Measurements from ENCODE around the gene EIF3CL. TPM values are rescaled to one million over a fixed set of nuclear protein-coding genes. Genes with fewer than 3 reads are reported as not detected.
"Not testable (repeated sequence)": the region's sequence is repeated elsewhere in the genome, so short reads cannot be mapped to it uniquely, and the experiment has no call there.

EIF3CL gene
- total RNA-seq, 2 donors from 2014 or later, result 72.4 to 107 TPM

DNA sequence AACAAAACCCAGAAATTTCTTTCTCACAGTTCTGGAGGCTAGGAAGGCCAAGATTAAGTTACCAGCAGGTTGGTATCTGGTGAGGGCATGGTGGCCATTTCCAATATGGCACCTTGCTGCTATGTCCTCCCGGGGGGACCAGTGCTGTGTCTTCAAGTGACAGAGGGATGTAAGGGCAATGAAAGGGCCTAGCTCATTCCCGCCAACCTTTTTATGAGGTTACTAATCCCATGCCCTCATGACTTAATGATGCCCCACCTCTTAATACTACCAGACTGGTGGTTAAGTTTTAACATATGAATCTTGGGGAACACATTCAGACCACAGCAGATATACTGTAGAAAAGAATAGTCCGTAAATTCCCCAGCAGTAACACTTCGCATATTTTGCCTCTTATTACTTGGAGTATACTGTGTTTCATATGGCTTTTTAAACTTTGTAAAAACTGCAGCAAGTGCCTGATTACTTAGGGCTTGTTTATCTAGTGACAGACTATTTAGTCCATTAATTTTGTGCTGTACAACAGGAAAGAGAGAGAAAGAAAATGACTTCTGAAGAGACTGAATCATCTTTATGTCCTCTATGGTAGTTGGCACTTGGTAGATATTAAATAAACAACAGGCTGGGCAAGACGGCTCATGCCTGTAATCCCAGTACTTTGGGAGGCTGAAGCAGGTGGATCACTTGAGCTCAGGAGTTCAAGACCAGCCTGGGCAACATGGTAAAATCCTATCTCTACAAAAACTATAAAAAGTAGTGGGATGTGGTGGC lies 66.5 kb downstream of the EIF3CL start:
- H3K36me3 ChIP-seq; ATAC-seq (ENCODE audit: insufficient number of reproducible peaks, low FRiP score, low read depth): not testable (repeated sequence)

DNA sequence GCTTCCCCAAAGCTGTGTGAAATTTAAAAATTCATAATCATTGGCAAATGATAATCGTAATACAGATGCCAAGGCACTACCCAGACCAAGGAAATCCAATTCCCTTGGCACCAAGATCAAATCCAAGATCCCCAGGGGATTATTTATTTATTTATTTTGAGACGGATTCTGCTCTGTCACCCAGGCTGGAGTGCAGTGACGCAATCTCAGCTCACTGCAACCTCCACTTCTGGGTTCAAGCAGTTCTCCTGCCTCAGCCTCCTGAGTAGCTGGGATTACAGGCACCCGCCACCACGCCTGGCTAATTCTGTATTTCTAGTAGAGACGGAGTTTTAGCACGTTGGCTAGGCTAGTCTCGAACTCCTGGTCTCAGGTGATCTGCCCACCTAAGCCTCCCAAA lies 68.0 kb downstream of the EIF3CL start:
- not testable (repeated sequence) for H3K4me3 ChIP-seq; H3K36me3 ChIP-seq; H3K9me3 ChIP-seq; H3K27me3 ChIP-seq (replicated peaks; ENCODE audit: insufficient read depth); DNase-seq (ENCODE audit: low spot score); H3K27ac ChIP-seq; H3K4me1 ChIP-seq (ENCODE audit: control insufficient read depth in 1 of 2, low read depth in 2 of 2); ATAC-seq (ENCODE audit: insufficient number of reproducible peaks, low FRiP score, low read depth)

More for the DNA sequence above, 66.5 kb downstream of the EIF3CL start:
- not testable (repeated sequence) for H3K4me3 ChIP-seq; DNase-seq (ENCODE audit: low spot score); H3K27me3 ChIP-seq (replicated peaks; ENCODE audit: insufficient read depth); H3K27ac ChIP-seq; H3K9me3 ChIP-seq; H3K4me1 ChIP-seq (ENCODE audit: control insufficient read depth in 1 of 2, low read depth in 2 of 2)

DNA sequence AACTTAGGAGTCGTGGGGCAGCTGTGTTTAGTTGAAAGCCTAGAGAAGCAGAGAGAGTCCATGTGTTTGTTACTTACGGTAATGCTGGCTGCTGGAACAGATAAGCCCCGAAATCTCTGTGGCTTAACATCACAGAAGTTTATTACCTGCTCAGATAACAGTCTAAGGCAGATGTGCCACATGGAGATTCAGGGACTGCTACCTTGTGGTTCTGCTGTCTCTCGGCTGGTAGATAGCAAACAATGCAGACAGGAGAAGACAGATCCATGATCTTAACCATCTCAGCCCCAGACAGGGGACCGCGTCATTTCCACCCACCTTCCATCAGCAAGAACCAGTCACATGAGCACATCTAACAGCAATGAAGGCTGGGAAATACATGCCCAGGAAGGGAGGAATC lies 71.0 kb downstream of the EIF3CL start:
- H3K36me3 ChIP-seq; H3K4me1 ChIP-seq (ENCODE audit: control insufficient read depth in 1 of 2, low read depth in 2 of 2); ATAC-seq (ENCODE audit: insufficient number of reproducible peaks, low FRiP score, low read depth); H3K9me3 ChIP-seq; H3K27me3 ChIP-seq (replicated peaks; ENCODE audit: insufficient read depth); DNase-seq (ENCODE audit: low spot score); H3K27ac ChIP-seq; H3K4me3 ChIP-seq: not testable (repeated sequence)

DNA sequence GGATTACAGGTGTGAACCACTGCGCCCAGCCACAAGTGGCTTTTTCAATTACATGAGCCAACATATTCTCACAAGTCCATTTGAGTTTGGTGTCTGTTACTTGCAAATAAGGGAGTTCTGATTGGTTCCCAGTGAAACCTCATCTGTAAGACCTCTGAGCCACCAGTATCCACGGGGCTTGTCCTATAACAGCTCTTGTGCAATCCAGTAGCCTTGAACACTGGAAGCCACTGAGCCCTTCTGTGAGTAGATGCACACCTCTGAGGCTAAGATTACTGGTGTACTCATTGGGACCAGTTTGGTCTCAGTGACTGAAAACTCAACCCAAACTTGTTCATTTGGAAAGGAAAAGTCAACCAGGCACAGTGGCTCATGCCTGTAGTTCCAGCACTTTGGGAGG lies 72.7 kb downstream of the EIF3CL start:
- not testable (repeated sequence) for DNase-seq (ENCODE audit: low spot score); H3K4me3 ChIP-seq; H3K4me1 ChIP-seq (ENCODE audit: control insufficient read depth in 1 of 2, low read depth in 2 of 2); H3K36me3 ChIP-seq; H3K27ac ChIP-seq; H3K9me3 ChIP-seq; ATAC-seq (ENCODE audit: insufficient number of reproducible peaks, low FRiP score, low read depth); H3K27me3 ChIP-seq (replicated peaks; ENCODE audit: insufficient read depth)

DNA sequence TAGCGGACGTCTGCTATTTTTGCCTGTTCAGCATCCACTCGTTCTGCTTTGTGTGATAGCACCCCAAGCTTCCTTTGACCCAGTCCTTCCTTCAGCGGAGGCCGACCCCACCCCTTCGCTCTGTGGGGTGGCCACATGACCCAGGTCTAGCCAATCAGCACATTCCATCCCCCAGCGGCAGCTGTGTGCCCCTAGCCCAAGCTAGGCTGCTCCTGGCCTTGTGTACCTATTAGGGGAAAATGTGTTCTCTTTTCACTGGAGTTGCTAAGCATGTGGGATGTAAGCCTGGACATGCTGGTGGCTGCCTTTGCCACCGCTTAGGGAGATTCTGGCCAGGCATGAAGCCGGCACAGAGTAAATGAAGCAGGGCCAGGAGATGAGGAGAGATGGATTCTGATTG lies 73.4 kb downstream of the EIF3CL start:
- H3K4me3 ChIP-seq; DNase-seq (ENCODE audit: low spot score); H3K27me3 ChIP-seq (replicated peaks; ENCODE audit: insufficient read depth); H3K9me3 ChIP-seq; H3K27ac ChIP-seq; ATAC-seq (ENCODE audit: insufficient number of reproducible peaks, low FRiP score, low read depth); H3K36me3 ChIP-seq; H3K4me1 ChIP-seq (ENCODE audit: control insufficient read depth in 1 of 2, low read depth in 2 of 2): not testable (repeated sequence)

Other genes with a start within 250 kb of the EIF3CL start
- gene XPO6, start 191.9 kb downstream of the EIF3CL start, total RNA-seq, result 10 to 100 TPM; 89.5 to 94.4 TPM
- gene SBK1, start 111.3 kb downstream of the EIF3CL start, total RNA-seq, result under 1 TPM; 0.81 to 0.92 TPM
- 1 to 10 TPM; 2.2 to 8.2 TPM for gene NPIPB6, start 40.3 kb downstream of the EIF3CL start, total RNA-seq
- gene NPIPB7, start 68.5 kb upstream of the EIF3CL start, total RNA-seq, result not detected
- 10 to 100 TPM; 16.9 to 25.2 TPM for gene CLN3, start 88.2 kb upstream of the EIF3CL start, total RNA-seq
- gene APOBR, start 90.8 kb upstream of the EIF3CL start, total RNA-seq, result 1 to 10 TPM; 1.1 to 3.4 TPM
- gene IL27, start 103.0 kb upstream of the EIF3CL start, total RNA-seq, result 1 to 10 TPM in 1 of 2 donors, under 1 TPM in 1; 0.68 to 2.5 TPM
- gene NUPR1, start 135.1 kb upstream of the EIF3CL start, total RNA-seq, result 10 to 100 TPM; 17.7 to 53.5 TPM
- gene SGF29, start 150.1 kb upstream of the EIF3CL start, total RNA-seq, result 10 to 100 TPM; 17.8 to 26.9 TPM
- gene SULT1A2, start 193.2 kb upstream of the EIF3CL start, total RNA-seq, result not detected
- gene SULT1A1, start 206.2 kb upstream of the EIF3CL start, total RNA-seq, result 10 to 100 TPM in 1 of 2 donors, 1 to 10 TPM in 1; 7.0 to 27.2 TPM
- not detected for gene NPIPB8, start 234.2 kb upstream of the EIF3CL start, total RNA-seq